Activated naive CD8-positive, alpha-beta T cell treated with anti-CD3 and anti-CD28 coated beads, Interleukin-2, amount 50 U/mL, for 24 hours (primary cell): ENCODE data around the gene NFIA.

Source experiments
- ATAC-seq: fragments of 150-1000 bp; cut with Tn5 transposase; one replicate; pipeline ENCODE4 v1.10.0; 2021
- DNase-seq: peaks from one replicate; pipeline ENCODE4 v3.0.0; 2021
- H3K27ac Mint-ChIP-seq: one replicate; pipeline ENCODE4 v1.8.0; 2021; ENCODE audit warnings: mild to moderate bottlenecking, mixed read lengths
- H3K27me3 Mint-ChIP-seq: one replicate; pipeline ENCODE4 v1.8.0; 2021; ENCODE audit warnings: mixed read lengths
- H3K36me3 Mint-ChIP-seq: one replicate; pipeline ENCODE4 v1.8.0; 2021; ENCODE audit warnings: low read depth, mixed read lengths
- H3K4me1 Mint-ChIP-seq: one replicate; pipeline ENCODE4 v1.8.0; 2021; ENCODE audit warnings: mixed read lengths
- H3K4me3 Mint-ChIP-seq: one replicate; pipeline ENCODE4 v1.8.0; 2021; ENCODE audit warnings: mild to moderate bottlenecking, moderate library complexity, mixed read lengths
- H3K9me3 Mint-ChIP-seq: one replicate; pipeline ENCODE4 v1.8.0; 2021; ENCODE audit warnings: mixed read lengths

The NFIA gene

GRCh38 chr1:61213245-61214011 lies 131.1 kb downstream of the NFIA start:
- Mint-ChIP-seq H3K4me3 (no peak overlapping the region), H3K27me3 (no peaks in the 10 kb centered on the region), H3K36me3 (no peaks in the 10 kb centered on the region), H3K27ac (no peak overlapping the region), H3K4me1 (peaks cover 3% of the 10 kb centered on the region), H3K9me3 (no peaks in the 10 kb centered on the region)
- DNase-seq, result no peak
- no peak for ATAC-seq

GRCh38 chr1:61215119-61215518 lies 132.8 kb downstream of the NFIA start:
- no peaks in the 10 kb centered on the region for H3K36me3 Mint-ChIP-seq
- no peak overlapping the region for H3K4me3 Mint-ChIP-seq
- DNase-seq (no peak), ATAC-seq (no peak)
- peaks cover 3% of the 10 kb centered on the region for H3K4me1 Mint-ChIP-seq
- no peaks in the 10 kb centered on the region for H3K27me3 Mint-ChIP-seq
- no peak overlapping the region for H3K27ac Mint-ChIP-seq
- no peaks in the 10 kb centered on the region for H3K9me3 Mint-ChIP-seq

GRCh38 chr1:61215676-61216289 lies 133.4 kb downstream of the NFIA start:
- H3K27me3 Mint-ChIP-seq, result no peaks in the 10 kb centered on the region
- H3K36me3 Mint-ChIP-seq, result no peaks in the 10 kb centered on the region
- ATAC-seq (no peak), DNase-seq (no peak)
- H3K4me1 Mint-ChIP-seq, result peaks cover 3% of the 10 kb centered on the region
- no peak overlapping the region for H3K4me3 Mint-ChIP-seq
- H3K9me3 Mint-ChIP-seq, result no peaks in the 10 kb centered on the region
- no peak overlapping the region for H3K27ac Mint-ChIP-seq

GRCh38 chr1:61220536-61220935 lies 138.2 kb downstream of the NFIA start:
- ATAC-seq (no peak), DNase-seq (no peak)
- Mint-ChIP-seq H3K4me1 (no peaks in the 10 kb centered on the region), H3K4me3 (no peak overlapping the region), H3K9me3 (no peaks in the 10 kb centered on the region), H3K27ac (no peak overlapping the region), H3K36me3 (no peaks in the 10 kb centered on the region), H3K27me3 (peaks cover 3% of the 10 kb centered on the region)

- no peaks in the 10 kb centered on the region for H3K9me3 Mint-ChIP-seq
- ATAC-seq, result no peak
These were observed 139.3 kb downstream of the NFIA start for GRCh38 chr1:61221642-61222041.

GRCh38 chr1:61222240-61222639 lies 139.9 kb downstream of the NFIA start:
- Mint-ChIP-seq H3K27me3 (peaks cover 3% of the 10 kb centered on the region), H3K36me3 (no peaks in the 10 kb centered on the region), H3K9me3 (no peaks in the 10 kb centered on the region), H3K27ac (no peak overlapping the region), H3K4me1 (no peaks in the 10 kb centered on the region), H3K4me3 (no peak overlapping the region)
- ATAC-seq, result no peak
- DNase-seq, result no peak

More at GRCh38 chr1:61221642-61222041, 139.3 kb downstream of the NFIA start:
- Mint-ChIP-seq H3K27me3 (peaks cover 3% of the 10 kb centered on the region), H3K27ac (no peak overlapping the region), H3K36me3 (no peaks in the 10 kb centered on the region), H3K4me1 (no peaks in the 10 kb centered on the region), H3K4me3 (no peak overlapping the region)
- no peak for DNase-seq

- DNase-seq (no peak), ATAC-seq (no peak)
- Mint-ChIP-seq H3K27ac (no peak overlapping the region), H3K4me3 (no peak overlapping the region), H3K36me3 (no peaks in the 10 kb centered on the region), H3K9me3 (no peaks in the 10 kb centered on the region), H3K4me1 (no peaks in the 10 kb centered on the region), H3K27me3 (peaks cover 4% of the 10 kb centered on the region)
These were observed 140.8 kb downstream of the NFIA start for GRCh38 chr1:61223140-61223539.

GRCh38 chr1:61224609-61225008 lies 142.2 kb downstream of the NFIA start:
- DNase-seq (no peak), ATAC-seq (no peak)
- Mint-ChIP-seq H3K27me3 (peaks cover 6% of the 10 kb centered on the region), H3K36me3 (no peaks in the 10 kb centered on the region), H3K4me3 (no peak overlapping the region), H3K9me3 (no peaks in the 10 kb centered on the region), H3K27ac (no peak overlapping the region), H3K4me1 (no peaks in the 10 kb centered on the region)

GRCh38 chr1:61225478-61225877 lies 143.1 kb downstream of the NFIA start:
- H3K36me3 Mint-ChIP-seq, result no peaks in the 10 kb centered on the region
- H3K27ac Mint-ChIP-seq, result no peak overlapping the region

GRCh38 chr1:61226791-61227567 lies 144.6 kb downstream of the NFIA start:
- DNase-seq (no peak), ATAC-seq (no peak)
- no peaks in the 10 kb centered on the region for H3K9me3 Mint-ChIP-seq
- no peaks in the 10 kb centered on the region for H3K4me1 Mint-ChIP-seq
- peaks cover 6% of the 10 kb centered on the region for H3K27me3 Mint-ChIP-seq
- no peak overlapping the region for H3K27ac Mint-ChIP-seq
- H3K36me3 Mint-ChIP-seq, result no peaks in the 10 kb centered on the region
- no peak overlapping the region for H3K4me3 Mint-ChIP-seq

More at GRCh38 chr1:61225478-61225877, 143.1 kb downstream of the NFIA start:
- no peak for ATAC-seq
- Mint-ChIP-seq H3K4me1 (no peaks in the 10 kb centered on the region), H3K9me3 (no peaks in the 10 kb centered on the region), H3K4me3 (no peak overlapping the region), H3K27me3 (peaks cover 6% of the 10 kb centered on the region)
- no peak for DNase-seq

- no peak overlapping the region for H3K27ac Mint-ChIP-seq
- no peak for ATAC-seq
These were observed 145.6 kb downstream of the NFIA start for GRCh38 chr1:61227857-61228550.

GRCh38 chr1:61230523-61230922 lies 148.2 kb downstream of the NFIA start:
- Mint-ChIP-seq H3K4me3 (no peak overlapping the region), H3K36me3 (no peaks in the 10 kb centered on the region), H3K27me3 (peaks cover 5% of the 10 kb centered on the region), H3K27ac (no peak overlapping the region), H3K9me3 (peaks cover 3% of the 10 kb centered on the region), H3K4me1 (no peaks in the 10 kb centered on the region)
- no peak for DNase-seq
- no peak for ATAC-seq

More at GRCh38 chr1:61227857-61228550, 145.6 kb downstream of the NFIA start:
- Mint-ChIP-seq H3K9me3 (no peaks in the 10 kb centered on the region), H3K4me1 (no peaks in the 10 kb centered on the region), H3K36me3 (no peaks in the 10 kb centered on the region), H3K27me3 (peaks cover 6% of the 10 kb centered on the region), H3K4me3 (no peak overlapping the region)
- DNase-seq, result no peak

GRCh38 chr1:61231795-61232194 lies 149.4 kb downstream of the NFIA start:
- H3K4me1 Mint-ChIP-seq, result no peaks in the 10 kb centered on the region
- ATAC-seq (no peak), DNase-seq (no peak)
- peaks cover 3% of the 10 kb centered on the region for H3K9me3 Mint-ChIP-seq
- no peak overlapping the region for H3K4me3 Mint-ChIP-seq
- H3K27me3 Mint-ChIP-seq, result peaks cover 5% of the 10 kb centered on the region
- no peak overlapping the region for H3K27ac Mint-ChIP-seq
- H3K36me3 Mint-ChIP-seq, result no peaks in the 10 kb centered on the region

GRCh38 chr1:61233121-61233660 lies 150.8 kb downstream of the NFIA start:
- Mint-ChIP-seq H3K27ac (no peak overlapping the region), H3K4me1 (no peaks in the 10 kb centered on the region), H3K36me3 (no peaks in the 10 kb centered on the region), H3K9me3 (peaks cover 3% of the 10 kb centered on the region), H3K4me3 (no peak overlapping the region), H3K27me3 (peaks cover 3% of the 10 kb centered on the region)
- ATAC-seq (no peak), DNase-seq (no peak)
